OCI-LY1 (cell line): Measurements from ENCODE around the gene CARMIL1.

ENCODE experiments used
- H2AFZ ChIP-seq: fragments of 200-600 bp; sonication (generic), shearing (Covaris generic); 2 replicates; pipeline ENCODE4 v1.6.0; 2014; ENCODE audit warnings: antibody characterized with exemption, mild to moderate bottlenecking, low read length
- H3F3A ChIP-seq: fragments of 200-600 bp; sonication (generic), shearing (Covaris generic); 2 replicates; pipeline ENCODE4 v1.6.0; 2014; ENCODE audit warnings: mild to moderate bottlenecking, antibody characterized with exemption, low read length, moderate library complexity; ENCODE audit not compliant: insufficient read depth
- H3K27ac ChIP-seq: fragments of 200-600 bp; sonication (generic); 2 replicates; pipeline ENCODE4 v1.5.1; 2014; ENCODE audit warnings: low read length, mixed run types, mild to moderate bottlenecking, low read depth; ENCODE audit not compliant: poor library complexity, severe bottlenecking
- H3K27me3 ChIP-seq: fragments of 200-600 bp; sonication (generic); 2 replicates; pipeline ENCODE4 v1.6.0; 2014; ENCODE audit warnings: antibody characterized with exemption, mild to moderate bottlenecking, low read length, moderate library complexity; ENCODE audit not compliant: insufficient read depth
- H3K36me3 ChIP-seq: fragments of 200-600 bp; sonication (generic); 2 replicates; pipeline ENCODE4 v1.6.1; 2014; ENCODE audit warnings: mild to moderate bottlenecking, antibody characterized with exemption, low read length, moderate library complexity, mixed read lengths; ENCODE audit not compliant: insufficient read depth
- H3K4me1 ChIP-seq: fragments of 200-600 bp; sonication (generic); 2 replicates; pipeline ENCODE4 v1.5.1; 2014; ENCODE audit warnings: mild to moderate bottlenecking, low read length, moderate library complexity; ENCODE audit not compliant: insufficient read depth, severe bottlenecking
- H3K4me2 ChIP-seq: fragments of 200-600 bp; sonication (generic), shearing (Covaris generic); 2 replicates; pipeline ENCODE4 v1.6.1; 2014; ENCODE audit warnings: low read length
- H3K4me3 ChIP-seq: fragments of 200-600 bp; sonication (generic); 2 replicates; pipeline ENCODE4 v1.5.1; 2014; ENCODE audit warnings: low read length, low read depth, mild to moderate bottlenecking, mixed read lengths; ENCODE audit not compliant: poor library complexity, severe bottlenecking
- H3K79me2 ChIP-seq: fragments of 200-600 bp; shearing (Covaris generic); 2 replicates; pipeline ENCODE4 v1.6.1; 2016; ENCODE audit warnings: mixed run types, low read length, mixed read lengths; ENCODE audit not compliant: insufficient read depth
- H3K9ac ChIP-seq: fragments of 200-600 bp; sonication (generic), shearing (Covaris generic); 2 replicates; pipeline ENCODE4 v1.6.1; 2014; ENCODE audit warnings: mild to moderate bottlenecking, low read length, mixed read lengths
- H3K9me2 ChIP-seq: fragments of 200-600 bp; sonication (generic), shearing (Covaris generic); 2 replicates; pipeline ENCODE4 v1.6.1; 2014; ENCODE audit warnings: low read depth, mild to moderate bottlenecking, low read length, mixed read lengths
- H3K9me3 ChIP-seq: fragments of 200-600 bp; shearing (Covaris generic); 2 replicates; pipeline ENCODE4 v1.6.1; 2014; ENCODE audit warnings: low read length, mixed read lengths
- H4K20me1 ChIP-seq: fragments of 200-600 bp; sonication (generic), shearing (Covaris generic); 2 replicates; pipeline ENCODE4 v1.6.0; 2016; ENCODE audit warnings: mild to moderate bottlenecking, low read length; ENCODE audit not compliant: insufficient read depth
- CTCF ChIP-seq: fragments of 200-600 bp; sonication (generic), shearing (Covaris generic); IDR thresholded peaks from 2 replicates; pipeline ENCODE4 v1.5.1; 2017; ENCODE audit warnings: mild to moderate bottlenecking, antibody characterized with exemption, low read length, moderate library complexity, mixed read lengths
- EZH2 ChIP-seq: fragments of 200-600 bp; sonication (generic), shearing (Covaris generic); IDR thresholded peaks from 2 replicates; pipeline ENCODE4 v1.8.0; 2017; ENCODE audit warnings: borderline replicate concordance, mixed run types, mild to moderate bottlenecking, antibody characterized with exemption, low read length, moderate library complexity, mixed read lengths

Gene CARMIL1

DNA sequence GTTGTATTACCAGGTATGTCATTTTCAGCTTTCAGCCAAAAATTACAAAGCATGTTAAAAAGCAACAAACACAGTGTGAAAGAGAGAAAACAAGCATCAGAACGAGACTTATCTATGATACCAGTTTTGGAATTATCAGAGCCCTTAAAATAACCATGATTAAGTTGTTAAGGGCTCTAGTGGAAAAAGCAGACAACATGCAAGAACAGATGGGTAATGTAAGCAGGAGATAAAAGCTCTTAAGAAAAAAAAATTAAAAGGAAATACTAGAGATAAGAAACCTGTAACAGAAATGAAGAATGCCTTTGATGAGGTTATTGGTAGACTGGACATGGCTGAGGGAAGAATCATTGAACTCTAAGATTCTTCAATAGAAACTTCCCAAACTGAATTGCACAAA is 245.4 kb downstream of the CARMIL1 start:
- no peaks in the 10 kb centered on the region for H3K27me3 ChIP-seq
- no peak overlapping the region for H3K4me3 ChIP-seq
- TF ChIP-seq EZH2 (no peak), CTCF (no peak)
- no peaks in the 10 kb centered on the region for H3K9me2 ChIP-seq
- no peak overlapping the region for H3K9ac ChIP-seq
- H3K4me1 ChIP-seq: no peaks in the 10 kb centered on the region
- no peaks in the 10 kb centered on the region for H3K9me3 ChIP-seq
- H4K20me1 ChIP-seq: no peaks in the 10 kb centered on the region
- peaks cover 33% of the 10 kb centered on the region for H3K36me3 ChIP-seq
- H2AFZ ChIP-seq: no peak overlapping the region
- H3K27ac ChIP-seq: no peak overlapping the region
- no peak overlapping the region for H3K4me2 ChIP-seq
- H3K79me2 ChIP-seq: no peaks in the 10 kb centered on the region
- no peaks in the 10 kb centered on the region for H3F3A ChIP-seq

DNA sequence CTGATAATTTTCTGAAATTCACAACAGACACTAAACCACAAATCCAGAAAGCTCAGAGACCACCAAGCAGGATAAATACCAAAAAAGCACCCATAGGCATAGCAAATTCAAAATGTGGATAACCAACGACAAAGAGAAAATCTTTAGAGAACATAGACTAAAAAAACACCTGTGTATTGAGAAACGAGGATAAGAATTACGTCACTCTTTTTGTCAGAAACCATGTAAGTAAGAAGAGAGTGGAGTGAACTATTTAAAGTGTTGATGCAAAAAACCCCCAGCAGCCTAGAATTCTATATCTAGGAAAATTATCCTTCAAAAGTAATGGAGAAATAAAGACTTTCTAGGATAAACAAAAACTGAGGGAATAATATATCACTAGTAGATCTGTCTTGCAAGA is 245.9 kb downstream of the CARMIL1 start:
- Histone ChIP-seq H3K79me2 (no peaks in the 10 kb centered on the region), H3F3A (no peaks in the 10 kb centered on the region), H3K9ac (no peak overlapping the region), H3K4me1 (no peaks in the 10 kb centered on the region), H3K9me3 (no peaks in the 10 kb centered on the region), H2AFZ (no peak overlapping the region), H3K36me3 (peaks cover 30% of the 10 kb centered on the region), H4K20me1 (no peaks in the 10 kb centered on the region), H3K9me2 (no peaks in the 10 kb centered on the region), H3K27ac (no peak overlapping the region), H3K4me3 (no peak overlapping the region), H3K4me2 (no peak overlapping the region), H3K27me3 (no peaks in the 10 kb centered on the region)
- TF ChIP-seq EZH2 (no peak), CTCF (no peak)

GRCh38 chr6:25534942-25535631 is 255.9 kb downstream of the CARMIL1 start:
- Histone ChIP-seq H3K27ac (no peak overlapping the region), H3K4me3 (no peak overlapping the region), H3K9me2 (no peaks in the 10 kb centered on the region), H3K4me1 (no peaks in the 10 kb centered on the region), H2AFZ (no peak overlapping the region), H3K27me3 (no peaks in the 10 kb centered on the region), H3K9ac (no peak overlapping the region), H3F3A (no peaks in the 10 kb centered on the region), H3K4me2 (no peak overlapping the region), H3K36me3 (peaks cover 19% of the 10 kb centered on the region), H4K20me1 (no peaks in the 10 kb centered on the region), H3K79me2 (no peaks in the 10 kb centered on the region), H3K9me3 (no peaks in the 10 kb centered on the region)
- TF ChIP-seq CTCF (no peak), EZH2 (no peak)
